Fibroblast of pulmonary artery (primary cell): ENCODE results near the gene CES3.
"Not testable (repeated sequence)": the region's sequence is repeated elsewhere in the genome, so short reads cannot be mapped to it uniquely, and the experiment has no call there.

Experiments
- DNase-seq: peaks from one replicate; pipeline ENCODE4 v3.0.0-alpha.2; 2010; ENCODE audit warnings: low read depth
- H3K4me3 ChIP-seq: replicated peaks from 2 replicates; pipeline ENCODE4 v1.5.1; 2011; ENCODE audit warnings: low read depth, mild to moderate bottlenecking, control low read depth, low read length, moderate library complexity
- CTCF ChIP-seq: IDR thresholded peaks from 2 replicates; pipeline ENCODE4 v1.5.1; 2011; ENCODE audit warnings: mild to moderate bottlenecking, control low read depth, low read length, inconsistent platforms; ENCODE audit errors: missing control alignments

Gene CES3

GRCh38 chr16:66991545-66992077 lies 30.5 kb downstream of the CES3 start:
- no peak for DNase-seq

GRCh38 chr16:66993558-66993957 lies 32.5 kb downstream of the CES3 start:
- DNase-seq, H3K4me3 ChIP-seq: not testable (repeated sequence)

More at GRCh38 chr16:66991545-66992077, 30.5 kb downstream of the CES3 start:
- H3K4me3 ChIP-seq, result no peak overlapping the region
- TF ChIP-seq CTCF, result no peak

GRCh38 chr16:66996324-66996982 lies 35.4 kb downstream of the CES3 start:
- no peak for TF ChIP-seq CTCF
- DNase-seq, result peak; percentile 91
- no peak overlapping the region for H3K4me3 ChIP-seq

- no peak for TF ChIP-seq CTCF
- DNase-seq, result no peak
- H3K4me3 ChIP-seq, result no peak overlapping the region
Measured at GRCh38 chr16:66996983-66997358, 35.9 kb downstream of the CES3 start.

GRCh38 chr16:67000384-67001351 lies 39.6 kb downstream of the CES3 start:
- TF ChIP-seq CTCF, result no peak
- peak overlapping the region; percentile 49 for H3K4me3 ChIP-seq
- peak; percentile 22 for DNase-seq

GRCh38 chr16:67001726-67002125 lies 40.7 kb downstream of the CES3 start:
- peak; percentile 21 for DNase-seq
- no peak for TF ChIP-seq CTCF
- no peak overlapping the region for H3K4me3 ChIP-seq

GRCh38 chr16:67006930-67007658 lies 46.0 kb downstream of the CES3 start:
- no peak for TF ChIP-seq CTCF
- H3K4me3 ChIP-seq, result no peak overlapping the region
- DNase-seq, result no peak
